SH-SY5Y (cell line): ENCODE results near the gene RPL19.

Experiments
- GATA2 ChIP-seq: IDR thresholded peaks from 2 replicates; pipeline ENCODE4 v1.6.1; 2011; ENCODE audit warnings: mild to moderate bottlenecking, low read depth, low read length
- GATA3 ChIP-seq: IDR thresholded peaks from 2 replicates; pipeline ENCODE4 v1.6.1; 2011; ENCODE audit warnings: low read depth, mild to moderate bottlenecking, low read length, moderate library complexity

DNA sequence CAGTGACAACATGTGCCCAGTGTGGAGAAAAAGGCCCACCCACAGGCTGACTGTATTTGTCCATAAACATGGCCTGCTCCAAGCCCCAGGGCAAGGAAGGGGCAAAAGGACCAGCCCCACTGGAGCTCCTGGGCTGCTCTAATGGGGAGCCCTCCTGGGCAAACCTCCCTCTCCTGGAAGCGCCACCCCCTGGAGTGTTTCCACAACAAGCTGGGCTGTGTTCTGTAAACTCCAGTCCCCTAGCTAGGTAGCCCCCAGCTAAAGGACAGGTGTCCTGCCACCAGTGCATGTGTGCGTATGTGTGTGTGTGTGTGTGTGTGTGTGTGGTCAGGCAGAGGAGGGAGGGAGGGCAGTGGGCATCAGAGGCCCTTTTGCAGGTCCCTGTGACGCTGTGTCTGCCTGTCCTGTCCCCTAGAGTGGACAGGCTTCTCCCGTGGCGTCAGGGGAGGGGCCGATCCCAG, 36.9 kb downstream of the RPL19 start:
- TF ChIP-seq GATA2: no peak
- TF ChIP-seq GATA3: no peak
